AG10803 (cell line): ENCODE data around the gene TMPRSS7.

Experiments
- DNase-seq: peaks from one replicate; pipeline ENCODE4 v3.0.0; 2010; ENCODE audit warnings: low read depth
- H3K4me3 ChIP-seq: 2 replicates; pipeline ENCODE4 v1.5.1; 2011; ENCODE audit warnings: mild to moderate bottlenecking, low read length, control low read depth
- CTCF ChIP-seq: conservative IDR thresholded peaks from 2 replicates; pipeline ENCODE4 v1.5.1; 2011; ENCODE audit warnings: mild to moderate bottlenecking, low read length, control low read depth, inconsistent platforms

The TMPRSS7 gene

GRCh38 chr3:112129925-112130637, 95.5 kb downstream of the TMPRSS7 start:
- TF ChIP-seq CTCF, result no peak
- no peak for DNase-seq
- no peak overlapping the region for H3K4me3 ChIP-seq

- no peak for TF ChIP-seq CTCF
- no peak for DNase-seq
- no peak overlapping the region for H3K4me3 ChIP-seq
These were observed 96.1 kb downstream of the TMPRSS7 start for GRCh38 chr3:112130638-112130993.
